Measurements from ENCODE around the gene GPR55. TPM values are rescaled to one million over a fixed set of nuclear protein-coding genes. Genes with fewer than 3 reads are reported as not detected.

The GPR55 gene
- total RNA-seq, 1 experiment from 2014 or later, result not detected

GRCh38 chr2:230942371-230942770 lies 17.3 kb upstream of the GPR55 start:
- no peak overlapping the region for H2BK120ac ChIP-seq (ENCODE audit: low read depth, low read length, poor library complexity, severe bottlenecking)
- no peak overlapping the region for H4K8ac ChIP-seq (replicated peaks; ENCODE audit: insufficient read length, low read depth, low read length)
- no peak overlapping the region for H3K4ac ChIP-seq (ENCODE audit: low read depth, low read length)
- no peak overlapping the region for H3K18ac ChIP-seq (ENCODE audit: insufficient read length, low read depth, low read length)
- H4K91ac ChIP-seq (ENCODE audit: insufficient read length, low read depth, low read length), result no peak overlapping the region
- no peak for DNase-seq
- no peaks in the 10 kb centered on the region for H3K9me3 ChIP-seq (ENCODE audit: control insufficient read depth, low read depth, low read length)
- no peaks in the 10 kb centered on the region for H3K79me1 ChIP-seq (ENCODE audit: insufficient read depth, low read depth, low read length, poor library complexity, severe bottlenecking)
- no peak overlapping the region for H3K23ac ChIP-seq (ENCODE audit: insufficient read length, low read depth, low read length)
- H2BK20ac ChIP-seq (ENCODE audit: low read depth, low read length, poor library complexity, severe bottlenecking), result no peak overlapping the region
- no peak overlapping the region for H3K4me2 ChIP-seq (ENCODE audit: insufficient read depth, insufficient read length, low read length)
- H3K4me1 Mint-ChIP-seq, result peaks cover 0 to 5% of the 10 kb centered on the region in 2 experiments; a peak in 3 of 4 replicates
- H3K9ac ChIP-seq (ENCODE audit: extremely low read depth, insufficient read length, low read length), result no peak overlapping the region
- no peak overlapping the region for H2BK15ac ChIP-seq (ENCODE audit: low read depth, low read length)
- no peak overlapping the region for H4K5ac ChIP-seq (ENCODE audit: insufficient read length, low read depth, low read length)
- H3K27me3 Mint-ChIP-seq (ENCODE audit: low read depth), result peaks cover 2% of the 10 kb centered on the region
- peaks cover 0 to 4% (median 2%) of the 10 kb centered on the region in 3 experiments; a peak in 3 of 7 replicates for H3K36me3 Mint-ChIP-seq (ENCODE audit: insufficient read depth in 1 of 3, low read depth in 3 of 3)
- no peak overlapping the region for H3T11ph ChIP-seq (ENCODE audit: low read length)
- no peak overlapping the region for H2AK5ac ChIP-seq (ENCODE audit: insufficient read length, low read length)
- H3K56ac ChIP-seq (ENCODE audit: insufficient read length, low read depth, low read length), result no peak overlapping the region
- H3K14ac ChIP-seq (ENCODE audit: insufficient read depth, low read length), result no peak overlapping the region
- no peaks in the 10 kb centered on the region for H3K23me2 ChIP-seq (ENCODE audit: insufficient read length, low read depth, low read length, poor library complexity, severe bottlenecking)
- H3K4me3 Mint-ChIP-seq, result no peak overlapping the region
- no CpG with 5 or more reads among the region's 3 CpGs for WGBS (ENCODE audit: extremely low coverage, insufficient read length, low lambda C conversion rate)
- peak; percentile 24; the same call in 1 of the 3 replicates for TF ChIP-seq CTCF (conservative IDR thresholded peaks at IDR 0.05)
- H2AFZ ChIP-seq (ENCODE audit: low read length), result no peak overlapping the region
- H2BK5ac ChIP-seq (ENCODE audit: insufficient read length, low read length), result no peak overlapping the region
- no peak overlapping the region for H2BK12ac ChIP-seq (ENCODE audit: insufficient read length, low read depth, low read length)
- H3K27me3 ChIP-seq (ENCODE audit: insufficient read depth, low read length), result no peaks in the 10 kb centered on the region
- peaks cover 4 to 8% of the 10 kb centered on the region in 2 experiments; a peak in 4 of 5 replicates for H3K9me3 Mint-ChIP-seq
- H3K27ac ChIP-seq (ENCODE audit: insufficient read length, low read depth, low read length), result no peak overlapping the region
- H3K79me2 ChIP-seq (ENCODE audit: insufficient read depth, low read length), result no peaks in the 10 kb centered on the region
- no peak overlapping the region for H3K27ac Mint-ChIP-seq
- H4K20me1 ChIP-seq (ENCODE audit: control insufficient read depth, insufficient read depth, insufficient read length), result no peaks in the 10 kb centered on the region
- no peaks in the 10 kb centered on the region for H3K4me1 ChIP-seq (ENCODE audit: insufficient read depth, low read length)
